Left colon (tissue), 2 donors: Measurements from ENCODE around the gene CALU. TPM values are rescaled to one million over a fixed set of nuclear protein-coding genes. Genes with fewer than 3 reads are reported as not detected.

ENCODE experiments used
- total RNA-seq, 2 donors: library from RNA; stranded (reverse); fragmentation: NEBNext Ultra II Directional; extraction: Animal tissue kit (Norgen Biotek cat#: 25700); gene quantifications; one replicate each; pipeline ENCODE4 v1.2.1, GENCODE V29; 2021
- donor health status: DM: no; HTN: no; CAD: no.
- donor health status: DM: yes; HTN: yes; CAD: no.

The CALU gene
- total RNA-seq, 2 donors from 2014 or later: 36.3 to 42.6 TPM

Other genes with a start within 250 kb of the CALU start
- gene GARIN1A, start 67.1 kb upstream of the CALU start, total RNA-seq: 1 to 10 TPM in 1 of 2 donors, under 1 TPM in 1; 0.81 to 1.6 TPM
- gene OPN1SW, start 36.4 kb downstream of the CALU start, total RNA-seq: not detected
- 1 to 10 TPM; 1.5 to 5.6 TPM for gene CCDC136, start 52.6 kb downstream of the CALU start, total RNA-seq
- gene FLNC, start 91.0 kb downstream of the CALU start, total RNA-seq: 10 to 100 TPM in 1 of 2 donors, 1 to 10 TPM in 1; 2.4 to 41.4 TPM
- gene ATP6V1F, start 123.5 kb downstream of the CALU start, total RNA-seq: 10 to 100 TPM; 65.8 to 78.5 TPM
- gene KCP, start 171.3 kb downstream of the CALU start, total RNA-seq: 1 to 10 TPM in 1 of 2 donors, under 1 TPM in 1; 0.81 to 1.6 TPM
- gene IRF5, start 198.6 kb downstream of the CALU start, total RNA-seq: 1 to 10 TPM; 6.6 to 8.5 TPM